ENCODE results near the gene MAST4. TPM values are rescaled to one million over a fixed set of nuclear protein-coding genes. Genes with fewer than 3 reads are reported as not detected.

The MAST4 gene
- total RNA-seq, 1 donor from 2014 or later: 56.9 TPM

DNA sequence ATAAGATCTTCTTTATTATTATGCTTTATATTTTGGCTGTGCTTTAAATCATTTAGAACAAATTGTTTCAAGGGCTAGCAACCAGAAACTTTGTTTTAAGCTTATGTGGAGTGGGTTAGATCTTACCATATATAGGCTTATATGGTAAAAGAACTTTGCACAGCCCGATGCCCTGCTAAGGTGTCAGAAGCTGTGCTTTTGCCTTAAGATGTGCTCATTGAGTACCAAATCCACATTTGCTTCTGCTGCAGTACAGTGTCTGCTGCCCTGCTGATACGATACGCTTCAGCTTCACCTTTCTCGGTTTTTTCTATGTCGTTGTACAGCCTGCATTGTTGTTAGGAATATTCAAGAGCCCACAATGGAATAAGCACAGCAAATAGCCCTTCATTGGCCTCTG is 565.6 kb downstream of the MAST4 start:
- H3K4me1 ChIP-seq: peaks cover 10% of the 10 kb centered on the region
- DNase-seq (no peak), ATAC-seq (no peak)
- no peaks in the 10 kb centered on the region for H3K27me3 ChIP-seq (ENCODE audit: low read depth)
- no peak overlapping the region for H3K4me3 ChIP-seq
- no peak overlapping the region for H3K27ac ChIP-seq
- H3K9me3 ChIP-seq: no peaks in the 10 kb centered on the region
- intact Hi-C loops (cut with DNase I): no loop called here
- H3K36me3 ChIP-seq: peaks cover 69% of the 10 kb centered on the region
- TF ChIP-seq, protein P1, sequence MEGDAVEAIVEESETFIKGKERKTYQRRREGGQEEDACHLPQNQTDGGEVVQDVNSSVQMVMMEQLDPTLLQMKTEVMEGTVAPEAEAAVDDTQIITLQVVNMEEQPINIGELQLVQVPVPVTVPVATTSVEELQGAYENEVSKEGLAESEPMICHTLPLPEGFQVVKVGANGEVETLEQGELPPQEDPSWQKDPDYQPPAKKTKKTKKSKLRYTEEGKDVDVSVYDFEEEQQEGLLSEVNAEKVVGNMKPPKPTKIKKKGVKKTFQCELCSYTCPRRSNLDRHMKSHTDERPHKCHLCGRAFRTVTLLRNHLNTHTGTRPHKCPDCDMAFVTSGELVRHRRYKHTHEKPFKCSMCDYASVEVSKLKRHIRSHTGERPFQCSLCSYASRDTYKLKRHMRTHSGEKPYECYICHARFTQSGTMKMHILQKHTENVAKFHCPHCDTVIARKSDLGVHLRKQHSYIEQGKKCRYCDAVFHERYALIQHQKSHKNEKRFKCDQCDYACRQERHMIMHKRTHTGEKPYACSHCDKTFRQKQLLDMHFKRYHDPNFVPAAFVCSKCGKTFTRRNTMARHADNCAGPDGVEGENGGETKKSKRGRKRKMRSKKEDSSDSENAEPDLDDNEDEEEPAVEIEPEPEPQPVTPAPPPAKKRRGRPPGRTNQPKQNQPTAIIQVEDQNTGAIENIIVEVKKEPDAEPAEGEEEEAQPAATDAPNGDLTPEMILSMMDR (IDR thresholded peaks at IDR 0.05): no peak

DNA sequence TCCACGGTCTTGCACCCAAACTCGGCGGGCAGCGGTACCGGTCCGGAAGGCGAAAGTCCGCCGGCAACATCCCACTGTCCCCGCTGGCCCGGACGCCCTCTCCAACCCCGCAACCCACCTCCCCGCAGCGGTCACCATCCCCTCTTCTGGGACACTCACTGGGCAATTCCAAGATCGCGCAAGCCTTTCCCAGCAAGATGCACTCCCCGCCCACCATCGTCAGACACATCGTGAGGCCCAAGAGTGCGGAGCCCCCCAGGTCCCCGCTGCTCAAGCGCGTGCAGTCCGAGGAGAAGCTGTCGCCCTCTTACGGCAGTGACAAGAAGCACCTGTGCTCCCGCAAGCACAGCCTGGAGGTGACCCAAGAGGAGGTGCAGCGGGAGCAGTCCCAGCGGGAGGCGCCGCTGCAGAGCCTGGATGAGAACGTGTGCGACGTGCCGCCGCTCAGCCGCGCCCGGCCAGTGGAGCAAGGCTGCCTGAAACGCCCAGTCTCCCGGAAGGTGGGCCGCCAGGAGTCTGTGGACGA is 567.1 kb downstream of the MAST4 start:
- intact Hi-C loops (cut with DNase I): no loop called here
- peaks cover 64% of the 10 kb centered on the region for H3K36me3 ChIP-seq
- TF ChIP-seq, protein P1 (IDR thresholded peaks at IDR 0.05): no peak
- no peak overlapping the region for H3K27ac ChIP-seq
- peaks cover 11% of the 10 kb centered on the region for H3K4me1 ChIP-seq
- H3K27me3 ChIP-seq (ENCODE audit: low read depth): no peaks in the 10 kb centered on the region
- no peaks in the 10 kb centered on the region for H3K9me3 ChIP-seq
- no peak overlapping the region for H3K4me3 ChIP-seq
- DNase-seq (no peak), ATAC-seq (no peak)

- Histone ChIP-seq H3K4me3 (no peak overlapping the region), H3K36me3 (peaks cover 63% of the 10 kb centered on the region), H3K9me3 (no peaks in the 10 kb centered on the region), H3K4me1 (peaks cover 11% of the 10 kb centered on the region), H3K27ac (peak overlapping the region; percentile 94), H3K27me3 (ENCODE audit: low read depth) (no peaks in the 10 kb centered on the region)
- ATAC-seq: no peak
- DNase-seq: no peak
- intact Hi-C loops (cut with DNase I): no loop called here
- TF ChIP-seq, protein P1 (IDR thresholded peaks at IDR 0.05): no peak
These were observed 567.8 kb downstream of the MAST4 start for GRCh38 chr5:67163863-67164595.

DNA sequence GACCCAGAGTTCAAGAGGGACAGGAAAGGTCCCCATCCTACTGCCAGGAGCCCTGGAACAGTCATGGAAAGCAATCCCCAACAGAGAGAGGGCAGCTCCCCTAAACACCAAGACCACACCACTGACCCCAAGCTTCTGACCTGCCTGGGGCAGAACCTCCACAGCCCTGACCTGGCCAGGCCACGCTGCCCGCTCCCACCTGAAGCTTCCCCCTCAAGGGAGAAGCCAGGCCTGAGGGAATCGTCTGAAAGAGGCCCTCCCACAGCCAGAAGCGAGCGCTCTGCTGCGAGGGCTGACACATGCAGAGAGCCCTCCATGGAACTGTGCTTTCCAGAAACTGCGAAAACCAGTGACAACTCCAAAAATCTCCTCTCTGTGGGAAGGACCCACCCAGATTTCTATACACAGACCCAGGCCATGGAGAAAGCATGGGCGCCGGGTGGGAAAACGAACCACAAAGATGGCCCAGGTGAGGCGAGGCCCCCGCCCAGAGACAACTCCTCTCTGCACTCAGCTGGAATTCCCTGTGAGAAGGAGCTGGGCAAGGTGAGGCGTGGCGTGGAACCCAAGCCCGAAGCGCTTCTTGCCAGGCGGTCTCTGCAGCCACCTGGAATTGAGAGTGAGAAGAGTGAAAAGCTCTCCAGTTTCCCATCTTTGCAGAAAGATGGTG is 568.8 kb downstream of the MAST4 start:
- H3K36me3 ChIP-seq: peaks cover 67% of the 10 kb centered on the region
- no peak for DNase-seq
- H3K4me3 ChIP-seq: peak overlapping the region; percentile 47
- intact Hi-C loops (cut with DNase I): no loop called here
- no peak for ATAC-seq
- no peaks in the 10 kb centered on the region for H3K9me3 ChIP-seq
- no peaks in the 10 kb centered on the region for H3K27me3 ChIP-seq (ENCODE audit: low read depth)
- TF ChIP-seq, protein P1 (IDR thresholded peaks at IDR 0.05): no peak
- H3K27ac ChIP-seq: peak overlapping the region; percentile 94
- peaks cover 11% of the 10 kb centered on the region for H3K4me1 ChIP-seq

DNA sequence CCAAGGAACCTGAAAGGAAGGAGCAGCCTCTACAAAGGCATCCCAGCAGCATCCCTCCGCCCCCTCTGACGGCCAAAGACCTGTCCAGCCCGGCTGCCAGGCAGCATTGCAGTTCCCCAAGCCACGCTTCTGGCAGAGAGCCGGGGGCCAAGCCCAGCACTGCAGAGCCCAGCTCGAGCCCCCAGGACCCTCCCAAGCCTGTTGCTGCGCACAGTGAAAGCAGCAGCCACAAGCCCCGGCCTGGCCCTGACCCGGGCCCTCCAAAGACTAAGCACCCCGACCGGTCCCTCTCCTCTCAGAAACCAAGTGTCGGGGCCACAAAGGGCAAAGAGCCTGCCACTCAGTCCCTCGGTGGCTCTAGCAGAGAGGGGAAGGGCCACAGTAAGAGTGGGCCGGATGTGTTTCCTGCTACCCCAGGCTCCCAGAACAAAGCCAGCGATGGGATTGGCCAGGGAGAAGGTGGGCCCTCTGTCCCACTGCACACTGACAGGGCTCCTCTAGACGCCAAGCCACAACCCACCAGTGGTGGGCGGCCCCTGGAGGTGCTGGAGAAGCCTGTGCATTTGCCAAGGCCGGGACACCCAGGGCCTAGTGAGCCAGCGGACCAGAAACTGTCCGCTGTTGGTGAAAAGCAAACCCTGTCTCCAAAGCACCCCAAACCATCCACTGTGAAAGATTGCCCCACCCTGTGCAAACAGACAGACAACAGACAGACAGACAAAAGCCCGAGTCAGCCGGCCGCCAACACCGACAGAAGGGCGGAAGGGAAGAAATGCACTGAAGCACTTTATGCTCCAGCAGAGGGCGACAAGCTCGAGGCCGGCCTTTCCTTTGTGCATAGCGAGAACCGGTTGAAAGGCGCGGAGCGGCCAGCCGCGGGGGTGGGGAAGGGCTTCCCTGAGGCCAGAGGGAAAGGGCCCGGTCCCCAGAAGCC is 569.6 kb downstream of the MAST4 start:
- Histone ChIP-seq H3K4me3 (peak overlapping the region; percentile 47), H3K36me3 (peaks cover 65% of the 10 kb centered on the region), H3K9me3 (no peaks in the 10 kb centered on the region), H3K4me1 (peaks cover 7% of the 10 kb centered on the region), H3K27ac (peak overlapping the region; percentile 94), H3K27me3 (ENCODE audit: low read depth) (no peaks in the 10 kb centered on the region)
- DNase-seq (peak; percentile 91), ATAC-seq (peak; percentile 86 to 89)
- intact Hi-C loops (cut with DNase I): no loop called here
- TF ChIP-seq, protein P1 (IDR thresholded peaks at IDR 0.05): peak; percentile 73
